GM12864 (cell line): ENCODE measurements around the gene DISP3.

Source experiments
- DNase-seq: peaks from one replicate; pipeline ENCODE4 v3.0.0-alpha.2; 2011; ENCODE audit warnings: low read depth
- H3K4me3 ChIP-seq: 2 replicates; pipeline ENCODE4 v1.5.1; 2011; ENCODE audit warnings: mild to moderate bottlenecking, low read depth, low read length, control low read depth
- CTCF ChIP-seq: IDR thresholded peaks from 2 replicates; pipeline ENCODE4 v1.5.1; 2011; ENCODE audit warnings: low read depth, mild to moderate bottlenecking, moderate library complexity, low read length, control low read depth, inconsistent platforms; ENCODE audit errors: missing control alignments

DISP3 gene

DNA sequence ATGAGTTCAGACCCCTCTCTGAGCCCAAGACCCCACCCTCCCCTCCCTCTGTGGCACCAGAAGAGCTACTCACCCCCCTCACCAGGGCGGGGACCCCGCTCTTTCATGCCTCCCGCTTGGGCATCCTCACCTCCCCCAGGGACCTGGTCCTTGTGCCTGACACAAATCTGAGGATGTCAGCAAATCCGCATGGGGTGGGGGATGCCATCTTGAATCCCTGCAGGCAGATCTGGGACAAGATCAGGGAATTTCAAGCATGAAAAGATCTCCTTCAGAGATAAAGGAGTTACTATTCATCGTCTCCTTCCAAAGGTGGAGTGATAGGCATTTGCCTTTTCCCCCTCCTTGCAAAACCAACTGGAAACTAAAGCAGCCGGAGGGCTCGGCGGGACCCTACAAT lies 81.1 kb downstream of the DISP3 start:
- TF ChIP-seq CTCF, result no peak
- DNase-seq, result no peak
- no peak overlapping the region for H3K4me3 ChIP-seq

DNA sequence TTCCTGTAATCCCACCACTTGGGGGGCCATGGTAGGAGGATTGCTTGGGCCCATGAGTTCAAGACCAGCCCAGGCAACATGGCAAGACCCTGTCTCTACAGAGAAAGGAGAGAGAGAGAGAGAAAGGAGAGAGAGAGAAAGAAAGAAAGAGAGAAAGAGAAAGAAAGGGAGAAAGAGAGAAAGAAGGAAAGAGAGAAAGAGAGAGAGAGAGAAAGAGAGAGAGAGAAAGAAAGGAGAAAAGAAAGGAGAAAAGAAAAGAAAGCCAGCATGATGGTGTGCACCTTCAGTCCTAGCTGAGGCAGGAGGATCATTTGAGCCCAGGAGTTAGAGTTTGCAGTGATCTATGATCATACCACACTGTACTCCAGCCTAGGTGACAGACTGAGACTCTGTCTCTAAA lies 82.8 kb downstream of the DISP3 start:
- no peak for DNase-seq
- TF ChIP-seq CTCF, result no peak
- no peak overlapping the region for H3K4me3 ChIP-seq

DNA sequence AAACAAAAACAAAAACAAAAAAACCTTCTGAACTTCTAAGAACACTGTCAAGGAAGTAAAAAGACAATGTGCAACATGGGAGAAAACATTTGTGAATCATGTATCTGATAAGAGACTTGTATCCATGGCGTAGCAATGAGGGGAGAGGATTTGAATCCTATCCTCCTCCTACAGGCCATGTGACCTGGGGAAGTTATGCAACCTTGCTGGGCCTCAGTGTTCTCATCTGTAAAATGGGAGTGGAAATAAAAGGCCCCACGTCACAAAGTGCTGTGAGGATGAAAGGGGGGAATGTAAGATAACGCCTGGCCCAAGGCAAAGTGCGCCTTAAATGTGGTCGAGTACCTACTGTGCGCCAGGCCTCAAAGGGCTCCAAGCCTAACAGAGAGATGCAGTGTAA lies 83.7 kb downstream of the DISP3 start:
- DNase-seq, result no peak
- no peak for TF ChIP-seq CTCF
- no peak overlapping the region for H3K4me3 ChIP-seq

DNA sequence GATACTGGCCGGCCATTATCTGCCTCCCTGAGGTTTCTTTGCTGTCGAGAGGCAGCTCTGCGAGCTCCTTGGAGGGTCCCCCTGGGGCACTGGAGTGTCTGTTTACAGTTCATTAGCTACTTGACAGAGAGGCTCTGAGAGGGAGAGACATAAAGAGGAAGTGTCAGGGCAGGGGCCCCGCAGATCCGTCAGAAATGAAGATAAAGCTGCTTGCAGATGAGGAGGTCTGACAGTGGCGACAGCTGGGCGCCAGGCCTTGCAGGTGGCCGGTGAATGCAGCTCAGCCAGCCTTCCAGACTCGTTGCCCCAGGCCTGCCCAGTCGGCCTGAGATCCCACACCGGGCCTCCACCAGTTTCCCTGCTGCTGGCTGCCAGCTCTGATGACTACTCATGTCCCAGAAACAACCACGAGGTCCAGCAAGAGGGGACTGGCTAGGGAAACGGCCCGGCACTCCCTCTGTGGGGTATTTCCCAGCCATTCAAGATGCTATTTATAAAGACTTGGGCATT lies 84.7 kb downstream of the DISP3 start:
- TF ChIP-seq CTCF, result no peak
- DNase-seq, result no peak
- no peak overlapping the region for H3K4me3 ChIP-seq

DNA sequence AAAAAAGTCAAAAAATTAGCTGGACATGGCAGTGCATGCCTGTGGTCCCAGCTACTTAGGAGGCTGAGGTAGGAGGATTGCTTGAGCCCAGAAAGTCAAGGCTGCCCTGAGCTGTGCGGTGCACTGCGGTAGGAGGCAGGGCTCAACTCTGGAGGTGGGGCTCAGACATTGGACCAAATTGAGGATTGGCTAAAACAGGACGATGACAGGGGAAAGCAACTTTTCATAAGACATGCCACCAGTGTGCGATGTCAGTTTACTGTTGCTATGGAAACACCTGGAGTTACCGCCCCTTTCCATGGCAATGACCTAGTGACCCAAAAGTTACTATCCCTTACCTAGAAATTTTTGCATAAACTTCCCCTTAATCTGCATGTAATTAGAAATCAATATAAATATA lies 85.3 kb downstream of the DISP3 start:
- no peak overlapping the region for H3K4me3 ChIP-seq
- TF ChIP-seq CTCF, result no peak
- DNase-seq, result no peak

DNA sequence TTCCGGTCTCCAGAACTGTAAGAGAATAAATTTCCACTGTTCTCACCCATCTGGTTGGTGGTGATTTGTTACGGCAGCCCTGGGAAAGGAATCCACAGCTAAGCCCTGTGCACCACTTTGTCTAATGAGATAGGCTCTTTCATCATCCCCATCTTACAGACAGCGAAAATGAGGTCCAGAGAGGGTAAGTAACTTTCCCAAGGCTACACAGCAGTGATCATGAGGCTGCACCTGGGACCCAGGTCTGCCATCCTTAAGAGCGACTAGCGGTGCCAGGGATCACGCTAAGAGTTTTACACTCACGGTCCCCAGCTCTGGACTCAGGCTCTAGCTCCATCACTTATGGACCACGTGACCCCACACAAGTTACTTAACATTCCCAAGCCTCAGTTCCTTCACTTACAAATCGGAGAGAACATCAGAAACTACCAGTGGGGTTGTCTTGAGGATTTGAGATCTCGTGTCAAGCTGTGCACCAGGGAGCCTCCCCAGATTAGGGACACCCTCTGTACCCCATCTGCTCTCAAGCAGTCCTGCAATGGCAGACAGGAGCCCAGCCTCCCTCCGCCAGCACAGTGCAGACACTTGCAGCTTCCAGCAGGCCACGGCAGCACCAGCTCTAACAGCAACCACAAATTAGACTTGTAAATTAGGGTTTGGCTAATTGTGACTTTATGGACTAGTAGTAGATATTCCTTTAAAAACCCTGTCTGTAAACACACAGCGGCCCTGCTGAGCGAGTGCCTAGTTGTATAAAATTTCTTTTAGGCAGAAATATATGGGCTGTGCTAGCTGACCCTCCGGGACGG lies 87.3 kb downstream of the DISP3 start:
- no peak for DNase-seq
- no peak for TF ChIP-seq CTCF
- H3K4me3 ChIP-seq, result no peak overlapping the region
